NCI-H128 (cell line): Measurements from ENCODE around the gene TBC1D14.
A peak's percentile ranks its signal among the peaks of the same experiment; 100 is the strongest.
"Not testable (repeated sequence)": the region's sequence is repeated elsewhere in the genome, so short reads cannot be mapped to it uniquely, and the experiment has no call there.

Source experiments
- DNase-seq: peaks from one replicate; lab custom pipeline; 2025; ENCODE audit not compliant: unreplicated experiment; lab: John Stamatoyannopoulos, UW

TBC1D14 gene

GRCh38 chr4:6909970-6910339, 329 bp downstream of the TBC1D14 start:
- DNase-seq = no peak

GRCh38 chr4:6910340-6910959, 824 bp downstream of the TBC1D14 start:
- DNase-seq = no peak

- DNase-seq = no peak
These were observed 1.6 kb downstream of the TBC1D14 start for GRCh38 chr4:6910960-6911874.

GRCh38 chr4:6911917-6912316, 2.3 kb downstream of the TBC1D14 start:
- DNase-seq = not testable (repeated sequence)

- no peak for DNase-seq
These were observed 2.8 kb downstream of the TBC1D14 start for GRCh38 chr4:6912441-6912840.

- DNase-seq = no peak
These were observed 3.8 kb downstream of the TBC1D14 start for GRCh38 chr4:6913350-6913905.

- no peak for DNase-seq
These were observed 4.8 kb downstream of the TBC1D14 start for GRCh38 chr4:6914448-6914847.

- no peak for DNase-seq
These were observed 5.7 kb downstream of the TBC1D14 start for GRCh38 chr4:6915041-6916005.

GRCh38 chr4:6916069-6916586, 6.5 kb downstream of the TBC1D14 start:
- no peak for DNase-seq

GRCh38 chr4:6916587-6917460, 7.2 kb downstream of the TBC1D14 start:
- no peak for DNase-seq

GRCh38 chr4:6917461-6918271, 8.0 kb downstream of the TBC1D14 start:
- DNase-seq = peak; percentile 57

GRCh38 chr4:6918338-6918737, 8.7 kb downstream of the TBC1D14 start:
- DNase-seq = no peak

GRCh38 chr4:6920171-6920570, 10.5 kb downstream of the TBC1D14 start:
- no peak for DNase-seq

- DNase-seq = no peak
These were observed 13.9 kb downstream of the TBC1D14 start for GRCh38 chr4:6923507-6923906.

GRCh38 chr4:6924361-6924779, 14.7 kb downstream of the TBC1D14 start:
- DNase-seq = no peak

GRCh38 chr4:6925357-6925836, 15.8 kb downstream of the TBC1D14 start:
- DNase-seq = no peak

GRCh38 chr4:6926081-6926480, 16.5 kb downstream of the TBC1D14 start:
- no peak for DNase-seq

- DNase-seq = no peak
These were observed 17.3 kb downstream of the TBC1D14 start for GRCh38 chr4:6926681-6927478.
